Stimulated activated CD8-positive, alpha-beta memory T cell treated with anti-CD3 and anti-CD28 coated beads, Interleukin-15, amount 100 ng/mL, for 24 hours (primary cell): ENCODE results near the gene BCL3.
"Not testable (repeated sequence)": the region's sequence is repeated elsewhere in the genome, so short reads cannot be mapped to it uniquely, and the experiment has no call there.

Source experiments
- DNase-seq: peaks from one replicate; pipeline ENCODE4 v3.0.0-alpha.2; 2020; ENCODE audit warnings: low read depth

The BCL3 gene, protein sequence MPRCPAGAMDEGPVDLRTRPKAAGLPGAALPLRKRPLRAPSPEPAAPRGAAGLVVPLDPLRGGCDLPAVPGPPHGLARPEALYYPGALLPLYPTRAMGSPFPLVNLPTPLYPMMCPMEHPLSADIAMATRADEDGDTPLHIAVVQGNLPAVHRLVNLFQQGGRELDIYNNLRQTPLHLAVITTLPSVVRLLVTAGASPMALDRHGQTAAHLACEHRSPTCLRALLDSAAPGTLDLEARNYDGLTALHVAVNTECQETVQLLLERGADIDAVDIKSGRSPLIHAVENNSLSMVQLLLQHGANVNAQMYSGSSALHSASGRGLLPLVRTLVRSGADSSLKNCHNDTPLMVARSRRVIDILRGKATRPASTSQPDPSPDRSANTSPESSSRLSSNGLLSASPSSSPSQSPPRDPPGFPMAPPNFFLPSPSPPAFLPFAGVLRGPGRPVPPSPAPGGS

DNA sequence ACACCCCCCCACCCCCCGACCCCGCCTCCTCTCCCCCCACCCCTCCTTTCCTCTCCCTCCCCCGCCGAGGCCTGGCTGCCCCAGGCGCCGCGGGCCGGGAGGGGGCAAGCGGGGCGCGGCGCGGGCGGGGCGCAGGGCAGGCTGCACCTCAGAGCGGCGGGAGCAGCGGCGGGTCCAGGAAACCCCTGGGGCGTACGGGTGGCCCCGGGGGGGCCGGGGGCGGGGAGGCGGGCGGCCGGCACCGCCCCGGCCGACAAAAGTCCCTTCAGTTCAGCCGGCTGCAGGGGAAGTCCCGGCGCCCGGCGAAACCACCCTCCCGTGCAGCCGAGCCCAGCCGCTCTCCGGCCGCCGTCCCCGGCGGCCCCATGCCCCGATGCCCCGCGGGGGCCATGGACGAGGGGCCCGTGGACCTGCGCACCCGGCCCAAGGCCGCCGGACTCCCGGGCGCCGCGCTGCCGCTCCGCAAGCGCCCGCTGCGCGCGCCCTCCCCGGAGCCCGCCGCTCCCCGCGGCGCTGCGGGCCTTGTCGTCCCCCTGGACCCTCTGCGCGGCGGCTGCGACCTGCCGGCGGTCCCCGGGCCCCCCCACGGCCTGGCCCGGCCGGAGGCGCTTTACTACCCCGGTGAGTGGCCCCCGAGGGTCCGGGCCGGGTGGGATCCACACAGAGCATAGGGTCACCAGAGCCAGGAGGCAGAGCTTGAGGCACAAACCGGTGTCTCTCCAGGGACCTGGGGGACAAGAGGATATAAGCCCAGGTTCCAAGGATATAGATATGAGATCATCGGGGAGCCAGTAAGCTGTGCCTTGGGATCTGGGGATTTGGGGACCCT, at the start of gene BCL3:
Gene BCL3 (plus strand): TSS at position 283 of the 829 bp plus-strand sequence. CDS start 83 bp downstream, at position 366.
- DNase-seq, result no peak

DNA sequence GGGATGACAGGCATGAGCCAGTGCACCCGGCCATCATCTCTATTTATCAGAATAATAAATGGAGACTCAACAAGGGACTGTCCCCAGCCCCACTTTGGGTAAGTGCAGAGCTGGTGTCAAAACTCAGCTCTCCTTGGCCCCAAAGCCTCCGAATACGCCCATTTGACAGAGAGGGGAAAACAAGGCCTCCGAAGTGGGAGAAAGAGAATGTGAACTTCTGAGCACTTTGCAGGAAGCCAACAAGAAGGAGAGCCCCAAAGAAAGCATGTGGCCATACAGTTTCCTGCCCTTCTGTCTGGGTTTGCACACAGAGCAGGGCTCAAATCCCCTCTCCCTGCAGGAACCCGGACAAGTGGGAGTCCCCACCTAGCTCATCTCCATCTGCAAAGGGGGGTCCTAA, 48.0 kb upstream of the BCL3 start:
- DNase-seq, result no peak

DNA sequence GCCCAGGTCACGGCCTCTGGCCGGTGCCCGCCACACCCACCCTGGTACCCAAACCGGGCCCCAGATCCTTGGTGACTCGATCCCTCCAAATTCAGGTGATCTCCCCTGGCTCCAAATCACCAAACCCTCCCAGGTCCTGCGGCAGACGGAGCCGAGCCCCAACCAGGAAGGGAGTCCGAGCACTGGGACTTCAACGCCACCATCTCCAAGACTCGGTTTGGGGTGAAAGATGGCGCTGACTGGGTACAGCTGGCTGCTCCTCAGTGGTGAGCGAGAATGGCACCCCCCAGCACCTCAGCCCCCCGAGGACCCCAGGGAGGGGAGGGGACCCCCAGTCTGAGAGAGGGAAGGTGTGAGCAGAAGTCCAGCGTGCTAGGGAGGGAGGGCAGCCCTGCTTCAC, 47.3 kb upstream of the BCL3 start:
- DNase-seq, result no peak

DNA sequence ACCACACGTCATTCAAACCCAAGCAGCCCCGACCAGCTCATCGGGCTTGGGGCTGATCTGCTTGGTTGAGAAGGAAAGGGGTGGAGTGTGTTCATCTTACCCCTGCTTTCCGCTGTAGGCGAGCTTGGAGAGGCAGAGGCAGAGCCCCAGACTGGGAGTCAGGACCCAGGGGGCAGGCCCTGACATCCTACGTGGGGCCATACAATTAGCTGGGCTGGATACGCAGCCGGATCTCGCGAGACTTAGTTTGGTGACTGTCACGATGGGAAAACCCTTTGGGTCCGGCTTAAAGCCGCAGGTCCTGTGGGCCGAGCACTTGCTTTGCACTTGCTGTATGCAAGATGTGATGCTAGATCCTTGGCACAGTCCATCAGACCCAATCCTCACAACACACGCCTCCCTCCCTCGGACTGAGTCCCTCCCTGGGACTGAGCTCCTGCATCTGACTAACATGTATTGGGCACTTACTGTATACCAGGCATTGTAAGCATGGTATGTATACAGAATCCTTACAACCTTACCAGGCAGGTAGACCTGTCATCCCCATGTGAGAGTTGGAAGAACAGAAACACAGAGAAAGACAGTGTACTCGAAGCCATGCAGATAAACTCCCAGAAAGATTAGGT, 45.8 kb upstream of the BCL3 start:
- DNase-seq, result no peak

DNA sequence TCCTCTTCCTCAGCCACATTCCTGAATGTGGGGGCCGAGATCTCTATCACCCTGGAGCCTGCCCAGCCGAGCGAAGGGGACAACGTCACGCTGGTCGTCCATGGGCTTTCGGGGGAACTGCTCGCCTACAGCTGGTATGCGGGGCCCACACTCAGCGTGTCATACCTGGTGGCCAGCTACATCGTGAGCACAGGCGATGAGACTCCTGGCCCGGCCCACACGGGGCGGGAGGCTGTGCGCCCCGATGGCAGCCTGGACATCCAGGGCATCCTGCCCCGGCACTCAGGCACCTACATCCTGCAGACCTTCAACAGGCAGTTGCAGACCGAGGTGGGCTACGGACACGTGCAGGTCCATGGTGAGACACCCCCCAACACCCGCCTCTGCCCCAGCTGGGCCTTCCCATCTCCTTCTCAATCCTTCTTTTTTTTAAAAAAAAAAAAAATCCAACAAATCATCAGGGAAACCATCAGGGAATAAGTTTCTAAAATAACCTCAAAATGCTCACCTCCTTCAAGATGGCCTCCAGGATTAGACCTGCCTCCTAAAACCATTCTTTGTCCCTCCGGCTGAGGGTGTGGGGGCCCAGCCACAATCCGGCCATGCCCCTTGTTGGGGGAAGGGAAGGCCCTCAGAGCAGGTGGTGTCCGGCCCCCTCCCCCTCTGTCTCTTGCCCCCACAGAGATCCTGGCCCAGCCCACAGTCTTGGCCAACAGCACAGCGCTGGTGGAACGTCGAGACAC, 45.0 kb upstream of the BCL3 start:
- DNase-seq, result no peak

DNA sequence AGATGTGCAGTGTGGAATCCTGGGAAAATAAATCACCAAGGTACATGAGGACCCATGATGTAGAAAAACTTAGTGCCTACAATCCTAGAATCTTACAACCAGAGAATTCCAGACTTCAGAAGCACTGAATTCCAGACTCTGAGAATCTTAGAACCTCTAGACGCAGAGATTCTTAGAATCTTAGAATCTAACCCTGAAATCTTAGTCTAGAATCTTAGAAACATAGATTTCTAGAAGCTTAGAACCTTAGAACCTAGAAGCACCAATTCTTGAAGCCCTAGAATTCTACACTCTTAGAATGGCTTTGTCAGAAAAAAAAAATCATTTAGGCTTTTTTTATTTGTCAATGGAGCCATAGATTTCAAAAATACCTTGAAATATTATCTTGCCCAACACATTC, 43.5 kb upstream of the BCL3 start:
- no peak for DNase-seq

DNA sequence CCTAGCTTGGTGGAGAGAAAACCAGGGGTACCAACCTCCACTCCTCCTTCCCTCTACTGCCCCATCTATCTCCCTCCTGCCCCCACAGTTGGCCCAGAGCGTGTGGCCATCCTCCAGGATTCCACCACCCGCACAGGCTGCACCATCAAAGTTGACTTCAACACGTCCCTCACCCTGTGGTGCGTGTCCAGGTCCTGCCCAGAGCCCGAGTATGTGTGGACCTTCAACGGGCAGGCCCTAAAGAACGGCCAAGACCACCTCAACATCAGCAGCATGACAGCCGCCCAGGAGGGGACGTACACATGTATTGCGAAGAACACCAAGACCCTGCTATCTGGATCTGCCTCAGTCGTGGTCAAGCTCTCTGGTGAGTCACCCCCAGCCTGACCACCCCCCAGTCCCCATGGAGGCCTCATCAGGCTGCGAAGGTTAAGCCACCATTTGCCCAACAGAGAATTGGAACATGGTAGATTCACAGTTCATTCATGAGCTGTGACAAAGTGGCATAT, 43.0 kb upstream of the BCL3 start:
- no peak for DNase-seq

DNA sequence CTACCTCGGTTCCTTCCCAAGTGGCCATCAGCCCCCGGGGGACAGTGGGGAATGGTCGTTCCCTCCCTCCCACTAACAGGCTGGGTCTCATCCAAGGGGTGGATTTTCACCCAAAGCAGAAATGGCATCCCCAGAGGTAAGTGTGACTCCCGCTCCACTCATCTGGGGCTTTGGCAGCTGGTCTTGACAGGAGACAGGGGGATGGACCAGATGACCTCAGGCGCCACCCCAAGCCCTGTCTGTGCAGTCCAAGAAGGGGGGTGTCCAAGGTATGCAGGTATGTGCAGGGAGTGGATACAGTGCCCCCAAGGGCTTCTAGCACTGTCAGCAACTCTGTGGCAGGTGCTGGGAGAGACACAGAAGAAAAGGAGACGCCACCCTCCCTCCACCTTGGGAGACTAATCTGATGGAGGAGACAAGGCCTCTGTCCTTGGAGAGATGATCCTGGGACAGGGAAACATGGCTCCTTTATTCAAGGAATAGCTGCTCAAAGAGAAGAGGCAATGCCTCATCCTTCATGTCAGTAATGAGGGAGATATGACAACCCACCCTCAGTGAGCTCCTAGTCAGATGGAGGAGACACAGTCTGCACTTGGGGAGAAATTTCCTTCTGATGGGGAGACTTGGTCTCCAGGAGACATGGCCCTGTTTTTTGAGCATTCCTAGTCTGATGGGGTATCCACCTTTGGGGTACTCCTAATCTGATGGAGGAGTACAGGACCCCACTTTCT, 41.8 kb upstream of the BCL3 start:
- DNase-seq, result no peak

DNA sequence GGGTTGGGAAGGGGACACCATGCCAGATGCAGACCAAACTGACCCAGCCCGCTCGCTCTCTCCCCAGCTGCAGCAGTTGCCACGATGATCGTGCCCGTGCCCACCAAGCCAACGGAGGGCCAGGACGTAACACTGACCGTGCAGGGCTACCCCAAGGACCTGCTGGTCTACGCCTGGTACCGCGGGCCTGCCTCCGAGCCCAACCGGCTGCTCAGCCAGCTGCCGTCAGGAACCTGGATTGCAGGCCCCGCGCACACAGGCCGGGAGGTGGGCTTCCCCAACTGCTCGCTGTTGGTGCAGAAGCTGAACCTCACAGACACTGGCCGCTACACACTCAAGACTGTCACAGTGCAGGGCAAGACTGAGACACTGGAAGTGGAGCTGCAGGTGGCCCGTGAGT, 40.7 kb upstream of the BCL3 start:
- DNase-seq, result no peak

DNA sequence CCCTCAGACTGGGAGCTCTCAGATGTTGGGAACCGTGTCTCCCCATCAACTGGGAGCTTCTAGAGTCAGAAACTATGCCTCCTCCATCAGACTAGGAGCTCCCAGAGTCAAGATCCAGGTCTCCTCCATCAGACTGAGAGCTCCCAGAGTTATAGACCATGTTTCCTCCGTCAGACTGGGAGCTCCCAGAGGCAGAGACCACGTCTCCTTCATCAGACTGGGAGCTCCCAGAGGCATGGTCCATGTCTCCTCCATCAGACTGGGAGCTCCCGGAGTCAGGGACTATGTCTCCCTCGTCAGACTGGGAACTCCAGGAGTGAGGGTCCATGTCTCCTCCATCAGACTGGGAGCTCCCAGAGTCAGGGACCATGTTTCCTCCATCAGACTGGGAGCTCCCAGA, 39.6 kb upstream of the BCL3 start:
- no peak for DNase-seq

DNA sequence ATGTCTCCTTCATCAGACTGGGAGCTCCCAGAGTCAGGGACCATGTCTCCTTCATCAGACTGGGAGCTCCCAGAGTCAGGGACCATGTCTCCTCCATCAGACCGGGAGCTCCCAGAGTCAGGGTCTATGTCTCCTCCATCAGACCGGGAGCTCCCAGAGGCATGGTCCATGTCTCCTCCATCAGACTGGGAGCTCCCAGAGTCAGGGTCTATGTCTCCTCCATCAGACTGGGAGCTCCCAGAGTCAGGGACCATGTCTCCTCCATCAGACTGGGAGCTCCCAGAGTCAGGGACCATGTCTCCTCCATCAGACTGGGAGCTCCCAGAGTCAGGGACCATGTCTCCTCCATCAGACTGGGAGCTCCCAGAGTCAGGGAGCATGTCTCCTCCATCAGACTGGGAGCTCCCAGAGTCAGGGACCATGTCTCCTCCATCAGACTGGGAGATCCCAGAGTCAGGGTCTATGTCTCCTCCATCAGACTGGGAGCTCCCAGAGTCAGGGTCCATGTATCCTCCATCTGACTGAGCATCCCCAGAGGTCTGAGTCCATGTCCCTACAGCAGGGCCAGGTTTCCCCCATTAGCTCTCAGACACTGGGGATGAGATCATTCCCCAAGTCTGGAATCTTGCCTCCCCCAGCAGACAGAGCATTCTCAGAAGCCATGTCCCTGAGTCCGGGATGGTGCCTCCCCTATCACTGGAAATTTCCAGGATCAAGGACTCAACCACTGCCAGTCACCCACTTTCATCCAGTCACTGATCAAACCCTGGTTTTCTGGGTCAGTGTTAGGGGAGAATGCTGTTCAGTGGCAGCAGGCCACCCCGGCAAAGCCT, 38.9 kb upstream of the BCL3 start:
- not testable (repeated sequence) for DNase-seq

DNA sequence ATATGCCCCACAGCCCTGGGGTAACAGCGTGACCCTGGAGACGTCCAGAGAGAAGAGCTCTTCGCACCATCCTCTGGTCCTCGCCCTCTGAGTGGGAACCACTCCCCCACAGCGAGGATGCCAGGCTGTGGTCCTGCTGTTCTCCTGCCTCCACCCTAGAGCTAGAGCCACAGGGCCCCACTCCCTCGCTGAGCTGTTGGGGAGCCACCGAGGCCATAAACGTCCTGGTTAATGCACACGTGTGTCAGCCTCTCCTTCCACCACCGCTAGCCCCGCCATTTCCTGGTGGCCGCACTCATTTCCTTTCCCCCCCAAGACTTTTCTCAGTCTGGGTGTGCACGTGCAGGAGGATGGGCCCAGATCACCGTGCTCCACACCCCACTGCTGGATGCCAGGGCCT, 38.0 kb upstream of the BCL3 start:
- DNase-seq, result no peak

DNA sequence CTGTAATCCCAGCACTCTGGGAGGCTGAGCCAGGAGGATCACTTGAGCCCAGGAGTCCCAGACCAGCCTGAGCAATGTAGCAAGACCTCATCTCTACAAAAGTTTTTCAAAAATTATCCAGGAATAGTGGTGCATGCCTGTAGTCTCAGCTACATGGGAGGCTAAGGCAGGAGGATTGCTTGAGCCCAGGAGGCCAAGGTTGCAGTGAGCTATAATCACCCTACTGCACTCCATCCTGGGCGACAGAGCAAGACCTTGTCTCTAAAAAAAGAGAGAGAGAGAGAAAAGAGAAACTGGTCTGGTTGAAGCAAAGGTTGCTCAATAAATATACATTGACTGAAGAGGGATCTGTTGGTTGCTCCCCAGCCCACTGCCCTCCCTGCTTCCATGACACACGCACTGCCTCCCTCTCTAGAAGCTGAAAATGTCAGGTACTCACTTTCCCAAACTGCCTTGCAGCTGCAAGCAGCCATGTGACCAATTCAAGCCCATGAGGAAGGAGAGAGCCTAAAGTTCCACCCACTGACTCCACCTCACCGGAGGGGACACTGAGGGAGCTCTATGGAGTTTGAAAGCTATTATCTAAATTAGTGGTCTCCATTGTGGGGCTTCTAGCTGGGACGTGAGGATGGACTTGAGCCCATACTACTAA, 35.5 kb upstream of the BCL3 start:
- DNase-seq, result no peak

DNA sequence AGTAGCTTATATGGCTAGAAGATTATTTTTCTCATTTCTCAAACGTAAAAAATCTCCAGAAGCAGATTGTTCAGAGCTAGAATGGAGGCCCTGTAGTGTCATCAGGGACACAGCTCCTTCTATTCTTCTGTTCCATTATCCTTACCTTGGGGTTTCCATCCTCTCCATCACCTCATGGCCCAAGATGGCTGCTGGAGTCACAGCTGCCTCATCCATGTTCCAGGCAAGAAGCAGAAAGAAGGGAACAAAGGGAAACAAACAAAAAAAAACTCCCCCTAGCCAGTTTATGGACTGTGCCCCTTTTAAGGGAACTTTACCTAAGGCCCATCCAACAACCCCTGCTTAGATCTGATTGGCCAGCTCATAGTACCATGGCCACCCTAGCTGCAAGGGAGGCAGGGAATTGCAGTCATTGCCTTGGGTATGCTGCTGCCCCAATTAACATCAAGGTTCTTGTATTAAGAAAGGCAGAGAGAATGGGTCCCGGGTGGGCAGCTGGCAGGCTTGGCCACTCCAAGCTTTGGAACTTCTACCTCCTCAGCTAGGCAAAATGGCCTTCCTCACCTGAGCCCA, 33.8 kb upstream of the BCL3 start:
- DNase-seq, result no peak

DNA sequence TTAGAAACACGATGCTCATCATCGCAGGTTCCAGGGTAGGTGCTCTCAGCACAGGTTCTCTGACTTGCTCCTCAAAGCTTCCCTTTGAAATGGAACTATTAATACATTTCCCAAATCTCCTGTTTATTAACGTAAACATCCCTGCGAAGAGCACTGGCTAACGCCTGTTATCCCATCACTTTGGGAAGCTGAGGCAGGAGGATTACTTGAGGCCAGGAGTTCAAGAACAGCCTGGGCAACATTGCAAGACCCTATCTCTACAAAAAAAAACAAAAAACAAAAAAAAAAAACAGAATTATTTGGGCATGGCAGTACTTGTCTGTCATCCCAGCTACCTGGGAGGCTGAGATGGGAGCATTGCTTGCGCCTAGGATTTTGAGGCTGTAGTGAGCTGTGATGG, 30.9 kb upstream of the BCL3 start:
- DNase-seq, result no peak

DNA sequence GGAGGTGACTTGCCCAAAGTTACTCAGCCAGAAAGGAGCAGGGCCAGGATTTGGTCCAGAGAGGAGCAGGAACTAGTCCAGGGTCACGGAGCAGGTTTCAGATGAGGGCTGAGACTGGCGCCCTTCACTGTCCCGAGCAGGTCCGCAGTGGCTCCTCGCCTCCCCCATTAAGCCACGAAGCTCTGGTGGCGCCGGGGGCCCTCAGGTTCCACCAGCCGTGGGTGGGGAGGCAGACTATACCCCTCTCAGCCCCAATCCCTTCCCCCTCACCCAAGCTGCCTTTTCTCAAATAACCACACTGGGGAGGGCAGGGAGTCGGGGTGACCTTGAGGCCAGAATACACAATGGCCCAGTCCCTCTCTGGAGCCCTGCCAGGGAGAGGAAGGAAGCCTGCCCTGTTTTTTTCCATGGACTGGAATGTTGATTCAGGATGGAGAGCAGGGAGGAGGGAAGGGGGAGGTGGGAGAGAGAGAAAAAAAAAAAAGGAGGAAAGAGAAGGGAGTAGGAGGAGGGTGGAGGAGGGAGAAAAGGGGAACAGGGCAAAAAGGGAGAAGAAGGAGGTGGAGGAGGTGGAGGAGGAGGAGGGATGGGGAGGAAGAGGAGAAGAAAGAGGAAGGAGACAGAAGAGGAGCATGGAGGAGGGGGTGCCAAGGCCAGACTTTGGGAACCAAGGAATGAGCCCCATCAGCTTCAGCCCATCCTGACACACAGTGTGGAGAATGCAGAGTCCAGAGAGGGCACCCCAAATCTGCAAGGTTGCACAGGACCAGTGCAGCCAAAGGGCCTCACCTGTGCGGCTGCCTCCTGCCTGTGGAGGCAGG, 29.9 kb upstream of the BCL3 start:
- DNase-seq, result no peak

DNA sequence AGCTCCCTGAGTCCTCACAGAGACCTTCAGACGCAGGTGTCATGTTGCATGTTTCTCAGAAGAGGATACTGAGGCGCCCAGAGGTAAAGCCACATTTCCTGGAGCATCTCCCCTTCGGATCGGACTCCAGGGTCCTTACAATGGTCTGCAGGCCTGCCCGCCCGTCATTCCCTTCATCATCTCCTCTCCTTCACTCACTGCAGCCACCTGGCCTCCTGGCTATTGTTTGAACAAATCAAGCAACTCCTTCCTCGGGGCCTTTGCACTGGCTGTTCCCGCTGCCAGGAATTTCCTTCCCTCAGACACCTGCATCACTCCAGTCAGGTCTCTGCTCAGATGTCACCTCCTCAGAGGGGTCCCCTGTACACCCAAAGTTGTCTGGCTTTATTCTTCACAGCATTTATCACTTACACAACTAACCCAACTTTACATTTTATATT, 29.2 kb upstream of the BCL3 start:
- DNase-seq, result no peak

DNA sequence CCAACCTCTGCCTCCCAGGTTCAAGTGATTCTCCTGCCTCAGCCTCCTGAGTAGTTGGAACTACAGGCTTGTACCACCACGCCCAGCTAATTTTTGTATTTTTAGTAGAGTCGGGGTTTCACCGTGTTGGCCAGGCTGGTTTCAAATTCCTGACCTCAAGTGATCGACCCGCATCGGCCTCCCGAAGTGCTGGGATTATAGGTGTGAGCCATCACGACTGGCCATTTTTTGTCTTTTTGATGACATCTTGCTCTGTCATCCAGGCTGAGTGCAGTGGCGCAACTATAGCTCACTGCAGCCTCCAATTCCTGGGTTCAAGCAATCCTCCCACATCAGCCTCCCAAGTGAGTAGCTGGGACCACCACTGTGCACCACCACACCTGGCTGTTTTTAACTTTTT, 28.1 kb upstream of the BCL3 start:
- not testable (repeated sequence) for DNase-seq
